GM19023 (cell line): ENCODE measurements around the gene AKAP17A.
"Not testable (repeated sequence)": the region's sequence is repeated elsewhere in the genome, so short reads cannot be mapped to it uniquely, and the experiment has no call there.

ENCODE experiments used
- ATAC-seq: cut with Tn5 transposase; IDR thresholded peaks from one replicate; pipeline ENCODE4 v1.9.1; 2021; ENCODE audit warnings: mild to moderate bottlenecking, moderate library complexity; ENCODE audit not compliant: unreplicated experiment

Gene AKAP17A

GRCh38 chrX:1591102-1591862 is at the start of gene AKAP17A:
AKAP17A (plus strand) TSS chrX:1591604; CDS start chrX:1593463, 1,859 bp downstream.
- peak; percentile 84 for ATAC-seq

DNA sequence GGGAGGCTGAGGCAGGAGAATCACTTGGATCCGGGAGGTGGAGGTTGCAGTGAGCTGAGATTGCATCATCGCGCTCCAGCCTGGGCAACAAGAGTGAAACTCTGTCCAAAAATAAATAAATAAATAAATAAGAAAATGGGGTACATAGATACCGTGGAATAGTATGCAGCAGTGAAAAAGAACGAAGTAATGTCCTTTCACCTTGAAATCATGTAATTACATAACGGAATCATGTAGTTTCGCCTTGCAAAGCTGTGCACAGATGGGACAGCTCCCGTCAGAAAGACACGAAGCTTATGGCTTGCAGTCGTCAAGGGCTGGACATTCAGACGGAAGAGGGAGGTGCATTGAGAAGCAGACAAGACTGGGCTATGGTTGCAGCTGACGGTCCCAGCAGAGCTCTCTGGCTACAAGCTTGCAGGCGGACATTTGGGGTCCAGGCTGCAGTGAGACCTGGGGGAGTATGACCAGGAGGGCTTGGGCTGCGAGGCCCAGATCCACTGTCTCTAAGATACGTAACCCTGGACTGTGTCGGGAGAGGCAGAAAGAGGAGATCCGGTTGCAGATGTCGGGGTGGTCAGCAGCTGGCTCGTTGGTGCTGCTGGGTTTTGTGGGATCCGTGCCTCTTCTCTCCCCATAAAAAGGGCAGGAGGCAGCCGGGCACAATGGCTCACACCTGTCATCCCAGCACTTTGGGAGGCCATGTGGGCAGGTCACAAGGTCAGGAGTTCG is 48.2 kb upstream of the AKAP17A start:
- no peak for ATAC-seq

GRCh38 chrX:1545776-1546408 is 45.5 kb upstream of the AKAP17A start:
- no peak for ATAC-seq

DNA sequence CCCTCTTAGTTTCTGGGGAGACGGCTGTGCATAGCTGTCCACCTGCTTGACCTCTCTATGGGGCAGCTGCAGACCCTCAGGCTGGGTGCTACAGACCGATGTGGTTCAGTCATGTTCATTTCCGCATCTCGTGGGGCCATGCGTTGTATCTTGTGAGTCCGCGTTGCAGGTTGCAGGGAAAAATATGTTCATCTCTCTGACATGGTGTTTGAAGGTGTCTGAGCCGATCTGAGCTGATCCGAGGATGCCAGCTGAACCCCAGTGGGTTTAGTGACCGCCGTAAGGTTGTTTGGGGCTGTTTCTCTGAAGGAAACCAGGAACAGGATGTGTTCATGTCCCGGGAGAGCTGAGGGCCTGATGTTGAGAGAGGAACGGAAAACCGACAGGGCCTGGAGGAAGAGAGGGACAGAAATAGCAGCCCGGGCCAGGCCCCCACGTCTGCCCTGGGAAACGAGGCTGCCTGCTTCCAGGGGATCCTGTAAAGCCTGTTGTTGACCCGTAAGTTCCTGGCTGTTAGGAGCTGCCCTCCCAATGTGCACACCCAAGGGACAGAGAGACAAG is 44.6 kb upstream of the AKAP17A start:
- ATAC-seq = no peak

GRCh38 chrX:1551959-1552546 is 39.4 kb upstream of the AKAP17A start:
- no peak for ATAC-seq

DNA sequence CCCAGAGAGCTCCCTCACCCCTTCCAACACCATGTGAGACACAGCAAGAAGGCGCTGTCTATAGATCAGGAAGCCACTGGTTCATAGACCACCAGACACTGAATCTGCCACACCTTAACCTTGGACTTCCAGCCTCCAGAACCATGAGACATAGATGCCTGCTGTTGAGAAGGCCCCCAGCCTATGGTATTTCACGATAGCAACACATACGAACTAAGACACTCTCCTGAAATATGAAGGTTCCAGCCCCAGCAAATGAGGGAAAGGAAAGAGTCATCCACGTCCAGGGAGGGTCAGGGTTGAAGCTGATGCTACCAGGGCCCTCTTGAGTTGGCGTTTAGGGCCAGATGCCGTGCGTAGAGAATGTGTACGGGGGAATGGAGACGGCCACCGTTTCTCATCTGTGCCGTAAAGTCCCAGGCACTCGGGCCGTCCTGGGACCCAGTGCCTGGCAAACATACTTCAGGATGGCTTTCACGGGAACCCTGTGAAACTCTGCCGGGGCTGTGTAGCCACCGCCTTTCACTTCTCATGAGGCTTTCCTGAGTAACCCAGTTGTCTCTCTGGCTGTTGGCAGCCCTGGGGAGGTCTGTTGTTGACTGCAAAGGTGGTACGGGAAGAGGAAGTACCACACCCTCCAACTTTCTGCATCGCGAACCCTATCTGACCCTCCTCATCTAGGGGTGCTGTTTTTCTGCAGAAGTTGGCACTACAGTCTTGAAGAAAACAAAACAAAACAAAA is 36.8 kb upstream of the AKAP17A start:
- ATAC-seq = no peak

DNA sequence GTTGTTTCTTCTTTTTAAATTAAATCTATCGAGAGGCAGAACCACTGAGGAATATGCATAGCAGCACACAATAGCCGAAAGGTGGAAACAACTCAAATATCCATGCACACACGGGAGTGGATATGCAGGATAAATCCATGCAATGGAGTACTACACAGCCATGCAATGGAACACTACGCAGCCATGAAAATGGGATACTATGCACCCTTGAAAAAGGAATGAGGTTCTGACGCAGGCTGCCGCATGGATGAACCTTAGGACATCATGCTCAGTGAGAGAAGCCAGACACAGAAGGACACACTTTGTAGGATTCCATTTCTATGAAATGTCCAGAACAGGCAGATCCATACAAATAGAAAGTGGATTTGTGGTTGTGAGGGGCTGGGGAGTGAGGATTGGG is 36.0 kb upstream of the AKAP17A start:
- no peak for ATAC-seq

- not testable (repeated sequence) for ATAC-seq
Observed at GRCh38 chrX:1557442-1557841, 34.0 kb upstream of the AKAP17A start.

DNA sequence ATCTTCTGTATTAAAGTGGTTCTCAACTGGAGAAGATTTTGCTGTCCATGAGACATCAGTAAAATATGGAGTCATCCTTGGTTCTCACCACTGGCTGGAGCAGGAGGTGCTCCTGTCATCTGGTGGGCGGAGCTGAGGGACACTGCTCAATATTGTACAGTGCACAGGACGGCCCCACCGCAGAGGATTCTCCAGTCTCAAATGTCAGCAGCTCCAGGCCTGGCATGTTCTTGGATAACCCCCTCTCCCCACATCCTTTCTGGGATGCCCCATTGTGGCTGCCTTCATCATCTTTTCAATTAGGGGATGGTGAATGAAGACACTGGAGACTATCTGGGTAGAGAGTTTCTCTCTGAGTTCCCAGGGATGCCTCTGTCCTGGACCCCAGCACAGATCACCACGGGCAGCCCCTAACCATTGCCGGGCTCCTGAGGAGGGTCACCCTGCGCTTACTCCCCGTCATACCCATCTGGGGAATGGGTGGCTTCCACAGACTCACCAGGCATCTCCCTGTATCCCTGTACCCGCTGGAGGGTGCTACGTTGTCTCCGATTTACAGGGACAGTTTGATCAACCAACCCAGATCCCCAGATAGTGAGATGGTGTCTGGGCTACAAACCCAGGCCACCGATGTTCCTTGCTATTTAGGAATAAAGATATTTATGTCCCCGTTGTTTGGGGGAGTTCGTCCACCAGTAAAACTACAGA is 32.5 kb upstream of the AKAP17A start:
- no peak for ATAC-seq

DNA sequence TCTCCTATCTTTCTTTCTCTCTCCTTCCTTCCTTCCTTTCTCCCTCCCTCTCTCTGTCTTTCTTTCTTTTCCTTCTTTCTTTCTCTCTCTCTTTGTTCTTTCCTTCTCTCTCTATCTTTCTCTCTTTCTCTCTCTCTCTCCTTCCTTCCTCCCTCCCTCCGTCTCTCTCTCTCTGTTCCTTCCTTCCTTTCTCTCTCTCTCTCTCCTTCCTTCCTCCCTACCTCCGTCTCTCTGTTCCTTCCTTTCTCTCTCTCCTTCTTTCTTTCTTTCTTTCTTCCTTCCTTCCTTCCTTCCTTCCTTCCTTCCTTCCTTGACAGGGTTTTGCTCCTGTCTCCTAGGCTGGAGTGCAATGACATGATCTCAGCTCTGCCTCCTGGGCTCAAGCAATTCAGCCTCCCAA is 30.2 kb upstream of the AKAP17A start:
- ATAC-seq = no peak

DNA sequence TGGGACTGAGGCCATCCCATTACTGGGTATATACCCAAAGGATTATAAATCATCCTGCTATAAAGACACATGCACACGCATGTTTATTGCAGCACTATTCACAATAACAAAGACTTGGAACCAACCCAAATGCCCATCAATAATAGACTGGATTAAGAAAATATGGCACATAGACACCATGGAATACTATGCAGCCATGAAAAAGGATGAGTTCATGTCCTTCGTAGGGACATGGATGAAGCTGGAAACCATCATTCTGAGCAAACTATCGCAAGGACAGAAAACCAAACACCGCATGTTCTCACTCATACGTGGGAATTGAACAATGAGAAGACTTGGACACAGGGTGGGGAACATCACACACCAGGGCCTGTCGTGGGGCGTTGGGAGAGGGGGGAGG is 27.3 kb upstream of the AKAP17A start:
- ATAC-seq = not testable (repeated sequence)

DNA sequence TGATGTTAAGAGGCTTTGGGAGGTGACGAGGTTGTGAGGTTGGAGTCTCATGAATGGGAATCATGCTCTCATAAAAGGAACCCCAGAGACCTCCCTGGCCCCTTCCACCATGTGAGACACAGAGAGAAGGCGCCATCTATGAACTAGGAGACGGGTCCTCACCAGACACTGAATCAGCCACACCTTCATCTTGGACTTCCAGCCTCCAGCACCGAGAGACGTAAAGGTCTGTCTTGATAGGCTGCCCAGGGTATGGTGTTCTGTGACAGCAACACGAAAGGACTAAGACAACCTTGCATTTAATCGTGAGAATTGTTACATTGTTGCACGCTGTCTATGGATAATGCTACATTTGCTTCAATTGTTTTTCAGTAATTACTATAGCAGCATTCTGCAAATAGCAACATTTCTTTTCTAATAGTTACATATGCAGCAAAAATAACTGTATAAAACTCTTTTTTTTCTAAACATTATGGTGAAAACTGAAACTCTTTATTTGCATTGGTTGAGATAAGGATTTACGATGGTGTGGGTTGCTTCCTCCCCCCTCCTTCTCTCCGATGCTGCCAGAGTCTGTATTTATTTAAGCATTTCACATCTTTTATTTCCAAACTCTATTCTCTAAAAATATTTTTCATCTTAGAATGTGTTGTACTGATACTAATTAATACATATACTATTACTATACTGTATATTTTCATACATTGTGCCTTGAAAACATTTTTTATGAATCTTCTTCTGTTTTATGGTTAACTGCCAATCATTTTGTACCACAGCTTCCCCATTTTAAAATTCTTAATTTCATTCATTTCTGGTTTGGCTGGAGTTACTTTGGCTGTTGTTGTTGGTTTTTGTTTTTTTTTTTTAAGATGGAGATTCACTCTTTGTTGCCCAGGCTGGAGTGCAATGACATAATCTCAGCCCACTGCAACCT is 26.4 kb upstream of the AKAP17A start:
- ATAC-seq = no peak

GRCh38 chrX:1574181-1574580 is 17.2 kb upstream of the AKAP17A start:
- not testable (repeated sequence) for ATAC-seq

DNA sequence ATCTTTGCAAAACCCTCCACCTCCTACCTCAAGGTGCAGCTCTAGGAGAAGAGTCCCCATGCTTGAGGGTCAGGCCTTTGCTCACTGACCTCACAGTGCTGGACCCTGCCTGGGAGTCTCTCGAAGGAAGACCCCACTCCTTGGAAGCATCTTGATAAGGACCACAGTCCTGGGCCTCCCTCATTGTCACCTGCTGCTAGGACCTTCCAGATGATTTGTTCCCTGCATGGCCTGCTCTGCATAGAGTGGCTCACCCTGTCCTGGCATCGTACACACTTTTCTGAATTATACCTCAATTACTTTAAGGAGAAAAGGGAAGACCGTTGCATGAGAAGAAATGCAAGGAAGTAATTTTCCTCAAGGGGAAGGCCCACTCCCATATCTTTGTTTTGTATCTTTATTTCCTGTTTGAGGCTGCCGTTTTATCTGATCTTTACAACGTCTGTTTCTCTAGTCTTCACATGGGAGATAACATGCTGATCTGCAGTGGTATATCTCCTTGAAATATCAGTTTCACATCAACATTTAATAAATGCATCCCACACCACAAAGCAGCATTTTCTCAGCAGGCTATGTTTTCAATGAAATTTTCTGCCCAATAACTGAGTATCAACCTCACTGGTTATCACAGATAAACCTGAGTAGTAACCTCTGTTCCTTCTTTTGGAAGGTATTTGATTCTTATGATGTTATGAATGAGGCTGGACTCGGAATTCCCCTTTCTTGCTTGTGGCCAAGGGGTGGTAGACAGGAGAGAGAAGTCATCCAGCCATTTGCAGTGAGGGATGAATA is 15.0 kb upstream of the AKAP17A start:
- no peak for ATAC-seq

- ATAC-seq = no peak
Observed at GRCh38 chrX:1577845-1578244, 13.6 kb upstream of the AKAP17A start.

DNA sequence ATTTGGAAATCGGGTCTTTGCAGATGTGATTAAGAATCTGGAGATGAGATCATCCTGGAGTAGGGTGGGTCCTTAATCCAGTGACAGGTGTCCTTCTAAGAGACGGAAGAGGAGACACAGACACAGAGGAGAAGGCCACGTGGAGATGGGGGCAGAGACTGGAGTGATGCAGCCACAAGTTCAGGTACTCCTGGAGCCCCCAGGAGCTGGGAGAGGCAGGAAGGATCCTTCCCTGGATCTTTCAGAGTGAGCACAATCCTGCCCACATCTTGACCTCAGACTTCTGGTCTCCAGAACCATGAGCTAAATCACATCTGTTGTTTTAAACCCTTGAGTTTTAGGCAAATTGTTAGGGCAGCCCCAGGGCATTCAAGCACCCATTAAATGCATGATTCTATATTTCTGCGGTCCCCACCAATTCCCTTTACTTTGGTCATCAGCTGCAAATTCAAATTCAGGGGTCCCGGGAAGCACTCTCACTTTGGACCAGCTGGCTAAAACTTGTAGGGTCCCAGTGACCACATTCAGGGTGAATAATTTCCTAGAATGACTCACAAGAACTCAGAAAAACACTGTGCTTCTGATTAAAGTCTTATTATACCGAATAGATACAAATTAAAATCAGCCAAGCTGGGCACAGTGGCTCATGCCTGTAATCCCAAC is 12.8 kb upstream of the AKAP17A start:
- ATAC-seq = no peak

DNA sequence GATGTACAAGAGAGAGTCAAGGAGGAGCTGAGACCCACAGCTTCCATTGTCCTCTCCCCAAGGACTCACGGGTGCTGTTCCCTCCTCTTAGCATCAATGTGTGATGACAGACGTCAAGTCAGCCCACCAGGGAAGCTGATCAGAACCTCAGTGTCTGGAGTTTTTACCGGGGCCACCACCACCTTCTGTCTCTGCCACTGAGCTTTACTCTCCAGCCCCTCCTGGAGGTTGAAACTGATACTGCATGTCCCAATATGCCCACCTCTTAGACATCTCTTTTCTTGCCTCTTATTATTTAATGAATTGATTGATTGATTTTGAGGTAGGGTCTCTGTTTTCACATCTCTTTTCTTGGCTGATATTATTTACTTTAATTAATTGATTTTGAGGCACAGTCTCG is 10.3 kb upstream of the AKAP17A start:
- ATAC-seq = peak; percentile 50
